Amniotic epithelial cell (primary cell): ENCODE results near the gene TCF15.
"Not testable (repeated sequence)": the region's sequence is repeated elsewhere in the genome, so short reads cannot be mapped to it uniquely, and the experiment has no call there.

ENCODE experiments used
- DNase-seq: peaks from one replicate; pipeline ENCODE4 v3.0.0-alpha.2; 2010; ENCODE audit warnings: low read depth

The TCF15 gene

GRCh38 chr20:578940-579690 lies 31.0 kb downstream of the TCF15 start:
- not testable (repeated sequence) for DNase-seq

GRCh38 chr20:577167-577791 lies 32.8 kb downstream of the TCF15 start:
- DNase-seq, result peak; percentile 9

- no peak for DNase-seq
Measured at GRCh38 chr20:576156-576555, 34.0 kb downstream of the TCF15 start.

- no peak for DNase-seq
Measured at GRCh38 chr20:575230-575629, 34.9 kb downstream of the TCF15 start.

GRCh38 chr20:574297-574942 lies 35.7 kb downstream of the TCF15 start:
- DNase-seq, result no peak

- no peak for DNase-seq
Measured at GRCh38 chr20:573414-574296, 36.5 kb downstream of the TCF15 start.

- DNase-seq, result no peak
Measured at GRCh38 chr20:572727-573126, 37.4 kb downstream of the TCF15 start.

DNA sequence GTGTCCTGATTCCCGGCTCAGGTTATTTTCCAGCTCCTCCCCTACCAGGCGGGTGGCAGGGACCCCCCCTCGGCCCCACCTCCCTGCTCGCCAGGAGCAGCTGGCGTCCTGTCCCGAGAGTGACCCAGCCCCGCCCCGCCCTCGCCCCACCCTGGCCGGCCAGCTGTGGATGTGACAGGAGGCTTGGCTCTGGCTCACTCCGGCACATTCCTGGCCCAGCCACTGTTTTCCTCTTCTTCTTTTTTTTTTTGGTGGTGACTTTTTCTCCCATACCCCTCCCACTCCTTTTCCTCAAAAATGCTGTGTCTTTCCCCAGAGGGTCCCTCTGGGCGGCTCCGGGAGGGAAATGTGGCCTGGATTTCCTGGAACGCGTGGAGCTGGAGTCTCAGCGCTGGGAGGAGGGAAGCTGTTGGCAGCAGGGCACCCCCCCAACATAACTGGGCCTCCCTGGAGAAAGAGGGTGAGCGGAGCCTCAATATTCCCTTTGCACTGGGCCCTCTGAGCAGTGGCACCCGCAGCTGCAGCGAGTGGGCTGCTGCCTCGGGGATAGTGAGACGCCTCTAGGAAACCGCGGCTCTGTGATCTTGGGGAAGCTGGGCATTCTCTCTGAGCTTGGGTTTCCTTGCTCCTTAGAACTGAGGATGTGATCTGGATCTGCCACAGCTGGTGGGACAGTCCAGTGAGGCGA lies 38.2 kb downstream of the TCF15 start:
- DNase-seq, result no peak

- DNase-seq, result no peak
Measured at GRCh38 chr20:568673-569415, 41.3 kb downstream of the TCF15 start.

DNA sequence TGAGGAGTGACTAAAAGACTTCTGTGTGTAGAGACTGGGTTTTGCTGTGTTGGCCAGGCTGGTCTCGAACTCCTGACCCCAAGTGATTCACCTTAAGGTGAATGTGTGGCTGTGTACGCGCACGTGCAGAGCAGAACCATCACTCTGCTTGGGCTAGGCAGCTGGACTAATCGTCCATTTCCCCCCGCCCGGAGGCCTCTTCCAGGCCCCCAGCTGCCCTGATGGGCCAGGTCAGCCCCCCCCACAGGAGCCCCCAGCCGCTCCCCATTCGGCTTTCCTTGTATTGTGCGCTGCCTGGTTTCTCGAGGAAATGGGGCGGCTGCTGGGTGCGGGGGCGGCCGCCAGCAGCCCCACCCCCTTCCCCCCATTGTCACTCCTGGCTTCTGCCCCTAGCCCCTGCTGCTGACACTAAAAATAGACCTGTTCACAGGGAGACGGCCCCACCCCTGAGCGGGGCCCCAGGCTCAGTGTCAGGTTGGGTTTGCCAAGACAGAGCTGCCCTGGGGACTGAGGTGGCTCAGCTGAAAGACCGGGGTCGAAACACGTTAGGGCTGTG lies 41.9 kb downstream of the TCF15 start:
- DNase-seq, result no peak

DNA sequence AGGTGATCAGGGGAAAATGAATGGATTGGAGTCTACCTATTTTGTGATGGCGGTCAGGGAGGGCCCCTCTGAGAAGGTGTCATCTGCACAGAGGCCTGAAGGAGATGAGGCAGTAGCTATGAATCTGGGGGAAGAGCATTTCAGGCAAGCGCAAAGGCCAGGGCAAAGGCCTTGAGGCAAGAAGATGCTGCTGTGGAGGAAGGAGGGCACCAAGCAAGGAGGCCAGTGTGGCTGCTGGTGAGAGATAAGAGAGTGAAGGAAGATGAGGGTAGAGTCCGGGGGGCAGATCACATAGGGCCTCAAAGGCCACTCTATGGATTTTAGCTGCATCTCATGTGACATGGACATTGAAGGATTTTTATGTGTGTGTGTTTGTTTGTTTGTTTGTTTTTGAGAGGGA lies 45.9 kb downstream of the TCF15 start:
- DNase-seq, result no peak

DNA sequence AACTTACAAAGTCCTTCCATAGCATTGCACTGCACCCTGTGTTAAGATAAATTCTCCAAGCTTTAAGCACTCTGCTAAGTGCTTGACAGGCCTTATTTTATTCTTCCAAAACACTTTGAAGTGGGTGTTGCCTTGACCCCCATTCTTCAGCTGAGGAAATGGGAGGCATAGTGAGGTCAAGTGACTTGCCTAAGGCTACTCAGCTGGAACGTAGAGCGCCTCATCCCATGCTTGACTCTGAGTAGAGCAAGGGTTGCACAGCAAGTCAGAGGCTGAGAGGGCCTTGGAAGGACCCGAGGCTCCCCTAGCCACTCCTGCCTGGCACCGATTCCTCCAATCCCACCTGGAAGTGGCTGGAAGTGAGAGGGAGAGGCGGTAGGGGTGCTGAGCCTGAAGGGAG lies 46.9 kb downstream of the TCF15 start:
- DNase-seq, result no peak

GRCh38 chr20:562232-562897 lies 47.7 kb downstream of the TCF15 start:
- no peak for DNase-seq

GRCh38 chr20:561437-562231 lies 48.5 kb downstream of the TCF15 start:
- peak; percentile 52 for DNase-seq

GRCh38 chr20:560680-561079 lies 49.4 kb downstream of the TCF15 start:
- no peak for DNase-seq

GRCh38 chr20:558117-558516 lies 52.0 kb downstream of the TCF15 start:
- DNase-seq, result no peak

DNA sequence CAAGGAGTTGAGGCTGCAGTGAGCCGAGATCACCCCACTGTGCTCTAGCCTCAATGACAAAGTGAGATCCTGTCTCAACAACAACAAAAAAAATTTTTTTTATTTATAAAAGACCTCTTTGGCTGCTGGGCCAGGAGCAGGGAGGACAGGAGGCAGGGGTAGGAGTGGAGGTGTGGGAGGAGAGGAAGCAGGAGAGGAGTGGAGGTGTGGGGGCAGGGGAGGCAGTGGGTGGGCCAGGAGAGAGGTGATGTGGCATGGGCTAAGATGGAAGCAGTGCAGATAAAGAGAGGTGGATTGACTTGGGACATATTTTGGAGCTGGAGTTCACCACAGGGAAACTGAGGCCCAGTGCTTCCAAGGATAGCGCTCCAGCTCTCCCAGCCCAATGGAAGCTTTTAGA lies 53.1 kb downstream of the TCF15 start:
- no peak for DNase-seq

- DNase-seq, result peak; percentile 62
Measured at GRCh38 chr20:555976-556385, 54.1 kb downstream of the TCF15 start.
